ENCODE results near the gene MMP10. TPM values are rescaled to one million over a fixed set of nuclear protein-coding genes. Genes with fewer than 3 reads are reported as not detected.
A peak's percentile ranks its signal among the peaks of the same experiment; 100 is the strongest.

MMP10 gene
- not detected for total RNA-seq

GRCh38 chr11:102780491-102780918 lies at the start of gene MMP10:
Gene MMP10, minus strand, starts transcription at chr11:102780628. Its CDS starts 37 bp downstream, at chr11:102780591.
- peak in 1 of 3 donors; percentile 45 for DNase-seq (ENCODE audit: low read depth in 2 of 3, low spot score in 2 of 3)

- no peak for DNase-seq (ENCODE audit: low read depth in 2 of 3, low spot score in 2 of 3)
These were observed 49.0 kb upstream of the MMP10 start for GRCh38 chr11:102829316-102830000.

GRCh38 chr11:102824556-102824955 lies 44.1 kb upstream of the MMP10 start:
- DNase-seq (ENCODE audit: low read depth in 2 of 3, low spot score in 2 of 3): no peak

GRCh38 chr11:102819491-102819890 lies 39.1 kb upstream of the MMP10 start:
- no peak for DNase-seq (ENCODE audit: low read depth in 2 of 3, low spot score in 2 of 3)

GRCh38 chr11:102813484-102813883 lies 33.1 kb upstream of the MMP10 start:
- no peak for DNase-seq (ENCODE audit: low read depth in 2 of 3, low spot score in 2 of 3)

- DNase-seq (ENCODE audit: low read depth in 2 of 3, low spot score in 2 of 3): no peak
These were observed 31.8 kb upstream of the MMP10 start for GRCh38 chr11:102812188-102812587.

GRCh38 chr11:102810950-102811660 lies 30.7 kb upstream of the MMP10 start:
- DNase-seq (ENCODE audit: low read depth in 2 of 3, low spot score in 2 of 3): no peak

- DNase-seq (ENCODE audit: low read depth in 2 of 3, low spot score in 2 of 3): no peak
These were observed 29.5 kb upstream of the MMP10 start for GRCh38 chr11:102809971-102810370.

- DNase-seq (ENCODE audit: low read depth in 2 of 3, low spot score in 2 of 3): no peak
These were observed 27.5 kb upstream of the MMP10 start for GRCh38 chr11:102807921-102808320.

GRCh38 chr11:102806296-102806695 lies 25.9 kb upstream of the MMP10 start:
- DNase-seq (ENCODE audit: low read depth in 2 of 3, low spot score in 2 of 3): no peak

GRCh38 chr11:102802341-102802740 lies 21.9 kb upstream of the MMP10 start:
- peak in 1 of 3 donors; percentile 20 for DNase-seq (ENCODE audit: low read depth in 2 of 3, low spot score in 2 of 3)

- DNase-seq (ENCODE audit: low read depth in 2 of 3, low spot score in 2 of 3): no peak
These were observed 20.3 kb upstream of the MMP10 start for GRCh38 chr11:102800767-102801166.

- no peak for DNase-seq (ENCODE audit: low read depth in 2 of 3, low spot score in 2 of 3)
These were observed 19.4 kb upstream of the MMP10 start for GRCh38 chr11:102799681-102800340.

- DNase-seq (ENCODE audit: low read depth in 2 of 3, low spot score in 2 of 3): no peak
These were observed 17.8 kb upstream of the MMP10 start, which contains the start of gene MMP1 for GRCh38 chr11:102798012-102798746. Gene MMP1, minus strand, starts transcription at chr11:102798160. Its CDS starts 68 bp downstream, at chr11:102798092.

GRCh38 chr11:102794382-102794781 lies 14.0 kb upstream of the MMP10 start:
- DNase-seq (ENCODE audit: low read depth in 2 of 3, low spot score in 2 of 3): peak in 2 of 3 donors; percentile 42 to 49

- no peak for DNase-seq (ENCODE audit: low read depth in 2 of 3, low spot score in 2 of 3)
These were observed 13.4 kb upstream of the MMP10 start for GRCh38 chr11:102793677-102794290.

GRCh38 chr11:102792604-102793003 lies 12.2 kb upstream of the MMP10 start:
- no peak for DNase-seq (ENCODE audit: low read depth in 2 of 3, low spot score in 2 of 3)

GRCh38 chr11:102791271-102792036 lies 11.0 kb upstream of the MMP10 start:
- no peak for DNase-seq (ENCODE audit: low read depth in 2 of 3, low spot score in 2 of 3)

- DNase-seq (ENCODE audit: low read depth in 2 of 3, low spot score in 2 of 3): no peak
These were observed 8.0 kb upstream of the MMP10 start for GRCh38 chr11:102788334-102788995.
